Transverse colon (tissue), 4 donors: Measurements from ENCODE around the gene HEATR5B.

Experiments used
- CTCF ChIP-seq, 5 experiments: fragments of 200-600 bp in 3 of 5; fragments of 450-650 bp in 2 of 5; sonication (generic) in 3 of 5; IDR thresholded peaks; 1 replicate in 2 of 5; 2 replicates in 3 of 5; pipeline ENCODE4 v1.5.1; 2016 to 2017; ENCODE audit warnings: antibody characterized with exemption in 5 of 5, inconsistent platforms in 3 of 5, mild to moderate bottlenecking in 2 of 5, moderate library complexity in 1 of 5
- EP300 ChIP-seq: sonication (generic); formaldehyde crosslinking; IDR thresholded peaks from one replicate; pipeline ENCODE4 v1.6.1; 2017; ENCODE audit warnings: antibody characterized with exemption, low read depth
- POLR2A ChIP-seq: fragments of 450-650 bp; IDR thresholded peaks from one replicate; pipeline ENCODE4 v1.6.1; 2016; ENCODE audit warnings: antibody characterized with exemption, mild to moderate bottlenecking, moderate library complexity
- POLR2AphosphoS5 ChIP-seq, 3 donors: sonication (generic); formaldehyde crosslinking; IDR thresholded peaks; one replicate each; pipeline ENCODE4 v1.6.1; 2016; ENCODE audit warnings: antibody characterized with exemption in 3 of 3

GRCh38 chr2:37061013-37061711 lies 23.0 kb downstream of the HEATR5B start:
- TF ChIP-seq CTCF (IDR thresholded peaks at IDR 0.05) (no peak), POLR2A (no peak), POLR2AphosphoS5 (IDR thresholded peaks at IDR 0.05) (no peak), EP300 (no peak)
